M059J (cell line): ENCODE results near the gene PCGF6. TPM values are rescaled to one million over a fixed set of nuclear protein-coding genes. Genes with fewer than 3 reads are reported as not detected.
A peak's percentile ranks its signal among the peaks of the same experiment; 100 is the strongest.
"Not testable (repeated sequence)": the region's sequence is repeated elsewhere in the genome, so short reads cannot be mapped to it uniquely, and the experiment has no call there.

Source experiments
- DNase-seq: peaks from one replicate; pipeline ENCODE4 v3.0.0-alpha.2; 2012; ENCODE audit warnings: low read depth
- total RNA-seq: library from RNA; depleted of rRNA; stranded (reverse); fragments of >200 nt; shearing (Covaris generic); gene quantifications from 2 replicates; pipeline ENCODE4 v1.2.3, GENCODE V29; 2014

The PCGF6 gene
- total RNA-seq, 1 experiment from 2014 or later = 26.6 TPM

- DNase-seq = no peak
Measured at GRCh38 chr10:103316087-103316486, 34.9 kb downstream of the PCGF6 start.

GRCh38 chr10:103310197-103310596, 40.7 kb downstream of the PCGF6 start:
- no peak for DNase-seq

GRCh38 chr10:103307594-103307993, 43.3 kb downstream of the PCGF6 start:
- DNase-seq = no peak

- peak; percentile 48 for DNase-seq
Measured at GRCh38 chr10:103295374-103296015, 55.4 kb downstream of the PCGF6 start.

GRCh38 chr10:103291588-103291987, 59.4 kb downstream of the PCGF6 start:
- no peak for DNase-seq

GRCh38 chr10:103287992-103288391, 62.9 kb downstream of the PCGF6 start:
- DNase-seq = no peak

- peak; percentile 68 for DNase-seq
Measured at GRCh38 chr10:103284170-103284569, 66.8 kb downstream of the PCGF6 start.

GRCh38 chr10:103282961-103283360, 68.0 kb downstream of the PCGF6 start:
- DNase-seq = no peak

- no peak for DNase-seq
Measured at GRCh38 chr10:103281753-103282152, 69.2 kb downstream of the PCGF6 start.

- DNase-seq = no peak
Measured at GRCh38 chr10:103280506-103280905, 70.4 kb downstream of the PCGF6 start.

GRCh38 chr10:103280031-103280430, 70.9 kb downstream of the PCGF6 start:
- DNase-seq = no peak

- peak; percentile 17 for DNase-seq
Measured at GRCh38 chr10:103278862-103279298, 72.1 kb downstream of the PCGF6 start.

GRCh38 chr10:103278537-103278823, 72.5 kb downstream of the PCGF6 start:
- DNase-seq = no peak

- no peak for DNase-seq
Measured at GRCh38 chr10:103277713-103278536, 73.0 kb downstream of the PCGF6 start.

- no peak for DNase-seq
Measured at GRCh38 chr10:103276896-103277712, 73.8 kb downstream of the PCGF6 start, which contains the start of gene INA. Gene INA, plus strand, starts transcription at chr10:103277138. Its CDS starts 74 bp downstream, at chr10:103277212.

- no peak for DNase-seq
Measured at GRCh38 chr10:103276251-103276895, 74.6 kb downstream of the PCGF6 start.

GRCh38 chr10:103273041-103273441, 77.9 kb downstream of the PCGF6 start:
- DNase-seq = peak; percentile 100

GRCh38 chr10:103265717-103266329, 85.1 kb downstream of the PCGF6 start:
- peak; percentile 70 for DNase-seq

GRCh38 chr10:103262229-103262628, 88.7 kb downstream of the PCGF6 start:
- peak; percentile 50 for DNase-seq

- DNase-seq = no peak
Measured at GRCh38 chr10:103259989-103260388, 91.0 kb downstream of the PCGF6 start.

GRCh38 chr10:103258928-103259327, 92.0 kb downstream of the PCGF6 start:
- not testable (repeated sequence) for DNase-seq
